NCI-H146 (cell line): ENCODE data around the gene ZFR.
"Not testable (repeated sequence)": the region's sequence is repeated elsewhere in the genome, so short reads cannot be mapped to it uniquely, and the experiment has no call there.

Experiments used
- DNase-seq: peaks from one replicate; lab custom pipeline; 2025; lab: John Stamatoyannopoulos, UW

The ZFR gene

GRCh38 chr5:32319926-32320543 lies 124.5 kb downstream of the ZFR start:
- DNase-seq = no peak

GRCh38 chr5:32319392-32319791 lies 125.1 kb downstream of the ZFR start:
- DNase-seq = no peak

GRCh38 chr5:32317041-32317440 lies 127.5 kb downstream of the ZFR start:
- DNase-seq = no peak

- no peak for DNase-seq
Observed at GRCh38 chr5:32315221-32316014, 129.1 kb downstream of the ZFR start.

- DNase-seq = no peak
Observed at GRCh38 chr5:32314658-32315057, 129.9 kb downstream of the ZFR start.

GRCh38 chr5:32314152-32314488 lies 130.4 kb downstream of the ZFR start:
- DNase-seq = not testable (repeated sequence)

DNA sequence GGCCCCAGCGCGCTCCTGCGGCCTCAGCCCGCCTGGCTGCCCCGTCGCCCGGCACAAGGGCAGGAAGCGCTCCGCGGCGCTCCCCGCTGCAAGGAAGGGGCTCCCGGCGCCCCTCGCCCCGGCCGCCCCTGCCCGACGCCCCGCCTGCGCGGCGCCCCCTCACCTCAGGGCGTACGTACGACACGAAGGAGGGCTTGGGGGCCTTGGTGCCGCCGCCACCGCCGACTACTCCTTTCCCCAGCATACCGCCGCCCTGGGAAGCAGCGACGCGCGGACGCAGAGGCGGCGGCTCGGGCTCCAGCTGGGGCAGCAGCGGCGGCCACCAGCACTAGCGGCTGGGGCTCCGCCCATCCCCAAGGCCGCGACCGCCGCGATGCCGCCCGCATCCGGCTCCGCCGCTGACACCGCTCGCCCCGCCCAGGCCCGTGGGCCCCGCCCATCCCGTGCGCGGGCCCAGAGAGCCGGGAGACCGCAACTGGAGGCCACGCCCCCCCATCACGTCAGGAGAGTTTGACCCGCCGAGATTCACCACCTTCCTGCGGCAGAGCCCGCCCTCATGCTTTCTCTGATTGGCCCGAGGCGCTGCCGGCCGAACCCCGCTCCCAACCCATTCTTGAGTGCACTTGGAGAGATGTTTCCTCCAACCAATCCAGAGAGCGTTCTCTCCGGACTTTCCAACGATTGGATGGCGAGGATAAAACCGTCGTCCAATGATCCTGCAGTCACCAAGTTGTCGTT lies 131.8 kb downstream of the ZFR start, which contains the start of gene MTMR12:
MTMR12 (minus strand) TSS at position 345 of the 738 bp plus-strand sequence; CDS start at position 244, 101 bp downstream.
- DNase-seq = peak; percentile 99

DNA sequence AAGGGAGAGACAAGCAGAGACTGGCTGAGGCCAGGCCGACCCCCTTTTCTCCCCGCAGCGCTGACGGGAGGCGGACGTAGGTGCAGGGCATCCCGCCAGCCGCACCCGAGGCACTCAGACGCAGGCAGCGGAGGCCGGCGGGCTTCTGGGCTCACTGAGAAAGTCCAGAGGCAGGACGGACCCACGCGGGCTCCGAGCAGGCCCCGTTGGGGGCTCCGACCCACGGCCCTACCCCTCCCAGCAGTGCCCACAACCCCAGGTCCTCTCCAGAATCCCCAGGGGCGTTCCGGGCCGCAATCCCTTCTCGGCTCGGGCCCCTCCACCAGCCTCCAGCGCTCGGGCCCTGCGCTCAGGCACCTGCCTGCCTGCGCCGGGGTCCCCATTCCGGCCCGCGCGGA lies 132.3 kb downstream of the ZFR start:
- peak; percentile 67 for DNase-seq

DNA sequence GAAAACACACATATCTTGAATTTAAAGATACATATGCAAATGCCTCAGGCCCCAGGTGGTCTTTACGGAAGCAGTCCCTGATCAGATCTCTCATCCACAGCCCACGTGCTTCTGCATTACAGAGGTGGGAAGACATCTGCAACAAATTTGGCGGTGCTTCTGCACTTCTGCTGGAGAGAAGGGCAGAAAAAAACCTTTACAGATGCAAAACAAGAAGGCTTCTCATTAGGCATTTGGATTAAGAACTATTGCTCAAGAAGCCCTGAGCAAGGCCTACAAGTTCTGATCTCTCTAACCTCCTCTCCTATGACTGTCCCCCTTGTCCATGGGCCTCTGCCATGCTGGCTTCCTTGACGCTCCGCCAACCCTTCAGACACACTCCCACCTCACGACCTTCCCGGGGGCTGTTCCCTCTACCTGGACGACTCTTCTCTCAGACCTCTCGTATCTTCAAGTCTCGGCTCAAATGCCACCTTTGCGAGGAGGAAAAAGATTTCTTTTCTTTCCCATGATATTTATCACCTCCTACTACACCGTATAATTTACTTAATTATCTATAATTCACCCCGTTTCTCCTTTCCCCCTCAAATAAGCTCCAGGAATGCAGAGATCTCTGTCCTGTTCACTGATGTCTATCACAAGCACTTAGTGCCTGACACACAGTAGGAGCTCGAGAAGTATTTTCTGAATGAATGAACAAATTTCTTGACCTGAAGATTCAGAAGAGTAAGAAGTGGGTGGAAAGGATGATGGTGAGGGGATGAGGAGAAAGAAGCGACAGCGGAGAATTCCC lies 132.9 kb downstream of the ZFR start:
- no peak for DNase-seq

DNA sequence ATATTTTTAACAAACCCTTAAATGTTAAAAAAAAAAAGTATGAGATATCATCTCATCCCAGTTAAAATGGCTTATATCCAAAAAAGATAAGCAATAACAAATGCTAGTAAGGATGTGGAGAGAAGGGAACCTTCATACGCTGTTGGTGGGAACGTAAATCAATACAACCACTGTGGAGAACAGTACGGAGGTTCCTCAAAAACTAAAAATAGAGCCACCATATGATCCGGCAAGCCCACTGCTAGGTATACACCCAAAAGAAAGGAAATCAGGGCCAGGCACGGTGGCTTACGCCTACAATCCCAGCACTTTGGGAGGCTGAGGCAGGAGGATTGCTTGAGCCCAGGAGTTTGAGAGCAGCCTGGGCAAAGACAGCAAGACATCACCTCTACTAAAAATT lies 134.8 kb downstream of the ZFR start:
- DNase-seq = no peak

DNA sequence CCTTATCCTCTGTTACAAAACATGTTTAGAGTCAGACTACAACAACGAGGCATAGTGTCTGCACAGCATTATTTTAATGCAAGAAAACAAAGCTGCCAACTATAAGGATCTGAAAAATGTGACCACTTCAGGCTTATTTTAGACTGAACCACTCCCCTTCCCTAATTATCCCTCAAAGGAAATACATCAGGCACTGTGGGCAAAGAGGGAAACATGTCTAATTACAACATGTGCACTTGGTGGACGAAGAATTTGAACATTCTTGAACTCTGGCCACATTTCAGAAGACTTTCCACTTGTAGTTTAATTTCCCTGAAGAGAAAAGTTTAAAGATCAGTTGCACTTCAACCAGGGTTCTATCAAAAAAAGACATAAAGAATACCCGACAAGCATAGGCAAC lies 135.6 kb downstream of the ZFR start:
- DNase-seq = no peak

- no peak for DNase-seq
Observed at GRCh38 chr5:32307769-32308194, 136.8 kb downstream of the ZFR start.

DNA sequence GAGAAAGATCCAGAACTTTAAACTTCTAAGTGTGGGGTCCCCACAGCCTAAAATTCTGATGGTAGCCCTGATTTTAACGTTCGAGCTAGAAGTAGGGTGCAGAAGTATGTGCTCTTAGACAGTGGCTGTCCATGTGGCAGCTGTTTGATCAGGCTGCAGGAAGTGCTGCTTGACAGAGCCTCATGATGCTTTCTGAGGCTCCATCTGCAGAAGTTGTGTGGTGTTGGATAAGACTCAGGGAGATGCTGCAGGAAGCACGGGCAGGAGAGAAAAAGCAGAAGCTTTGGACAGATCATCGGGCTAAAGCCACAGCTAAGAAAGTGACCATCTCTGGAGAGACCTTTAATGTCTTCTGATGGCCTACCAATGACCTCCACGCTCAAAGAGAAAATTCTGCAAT lies 139.9 kb downstream of the ZFR start:
- no peak for DNase-seq
